ENCODE measurements around the gene TPK1. TPM values are rescaled to one million over a fixed set of nuclear protein-coding genes. Genes with fewer than 3 reads are reported as not detected.

Gene TPK1
- total and polyA plus RNA-seq, 2 of the 4 experiments (the other 2 are of a cell fraction), result 0.38 to 1.8 TPM

DNA sequence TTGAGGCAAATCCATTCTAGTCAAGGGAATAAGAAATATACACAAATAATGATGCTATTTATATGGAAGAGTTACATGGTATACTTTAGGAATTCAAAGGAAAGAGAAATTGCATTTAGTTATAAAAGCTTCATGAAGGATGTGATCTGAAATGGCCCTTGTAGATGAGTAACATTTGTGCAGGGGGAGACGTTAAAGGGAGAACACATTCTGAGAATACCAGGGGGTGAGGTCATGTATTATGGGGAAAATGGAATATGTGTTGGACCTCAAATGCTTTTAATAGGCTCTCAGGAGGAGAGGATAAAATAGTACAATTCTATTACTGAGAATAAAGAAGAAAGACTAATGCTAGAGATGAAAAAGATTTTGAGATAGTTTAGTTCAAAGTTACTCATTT lies 309.9 kb downstream of the TPK1 start:
- ATAC-seq (ENCODE audit: low read depth) (no peak), DNase-seq (no peak)
- no peak overlapping the region for H3K4me2 ChIP-seq (ENCODE audit: low read depth, low read length)
- no peak overlapping the region for H2AK9ac ChIP-seq (replicated peaks; ENCODE audit: low read depth, low read length, poor library complexity)
- H2AK5ac ChIP-seq (ENCODE audit: low read depth, low read length), result no peak overlapping the region
- no peak overlapping the region for H3K9ac ChIP-seq (ENCODE audit: low read depth, low read length)
- H3K36me3 ChIP-seq (ENCODE audit: control insufficient read depth, insufficient read depth, low read length), result no peaks in the 10 kb centered on the region
- no TSS peak for BruUV-seq (replicated peaks)
- H2BK15ac ChIP-seq (ENCODE audit: low read depth, low read length), result no peak overlapping the region
- H3K14ac ChIP-seq (replicated peaks; ENCODE audit: low read depth, low read length), result no peak overlapping the region
- no peaks in the 10 kb centered on the region for H4K20me1 ChIP-seq (ENCODE audit: insufficient read depth, low read length)
- no peak overlapping the region for H3K18ac ChIP-seq (ENCODE audit: low read depth, low read length)
- intact Hi-C loops (cut with micrococcal nuclease) (no loop called here), dilution Hi-C loops (cut with HindIII; ENCODE audit: low sequenced_read_pairs, unreplicated experiment) (no loop called here), in situ Hi-C loops (cut with MboI; ENCODE audit: low sequenced_read_pairs) (no loop called here)
- H3K4ac ChIP-seq (ENCODE audit: low read depth, low read length), result no peak overlapping the region
- no peaks in the 10 kb centered on the region for H3K9me1 ChIP-seq (ENCODE audit: insufficient read depth, low read length)
- no peak overlapping the region for H4K91ac ChIP-seq (ENCODE audit: insufficient read depth, low read depth, low read length)
- H2AFZ ChIP-seq (replicated peaks; ENCODE audit: low read length, poor library complexity), result no peak overlapping the region
- no peak overlapping the region for H2BK20ac ChIP-seq (ENCODE audit: low read depth, low read length)
- H4K5ac ChIP-seq (ENCODE audit: low read depth, low read length), result no peak overlapping the region
- no peaks in the 10 kb centered on the region for H3K79me1 ChIP-seq (ENCODE audit: low read depth in 1 of 2, low read length in 2 of 2)
- no peak overlapping the region for H3K56ac ChIP-seq (ENCODE audit: extremely low read depth, insufficient read depth, low read length)
- WGBS, 2 experiments (ENCODE audit: extremely low coverage in 2 of 2, insufficient read length in 1 of 2), result 33% methylated on average over 1 of the region's 1 CpG; no CpG with 5 or more reads in 1 of the 2 experiments
- no peaks in the 10 kb centered on the region for H3K27me3 ChIP-seq (ENCODE audit: control insufficient read depth, insufficient read depth, low read length)
- no peak overlapping the region for H3K23ac ChIP-seq (ENCODE audit: low read depth, low read length)
- no peak overlapping the region for H3K27ac ChIP-seq (ENCODE audit: insufficient read depth, low read length)
- no peaks in the 10 kb centered on the region for H3K4me1 ChIP-seq (ENCODE audit: control insufficient read depth, insufficient read depth, low read length)
- TF ChIP-seq POLR2A (IDR thresholded peaks at IDR 0.05; ENCODE audit: low read depth, low read length) (no peak), FOS (IDR thresholded peaks at IDR 0.05; ENCODE audit: low read depth, low read length) (no peak), RAD21 (IDR thresholded peaks at IDR 0.05; ENCODE audit: low read length) (no peak), MXI1 (IDR thresholded peaks at IDR 0.05; ENCODE audit: borderline replicate concordance, low read depth, low read length) (no peak), RFX5 (IDR thresholded peaks at IDR 0.05; ENCODE audit: low read depth, low read length) (no peak), USF2 (IDR thresholded peaks at IDR 0.05; ENCODE audit: low read depth, low read length) (no peak), MAFK (IDR thresholded peaks at IDR 0.05; ENCODE audit: low read depth, low read length) (no peak), RCOR1 (IDR thresholded peaks at IDR 0.05; ENCODE audit: insufficient replicate concordance, low read length) (no peak), CHD1 (IDR thresholded peaks at IDR 0.05; ENCODE audit: low read depth, low read length) (no peak), MAZ (IDR thresholded peaks at IDR 0.05; ENCODE audit: borderline replicate concordance, low read depth, low read length) (no peak), NFE2L2 (IDR thresholded peaks at IDR 0.05; ENCODE audit: low read depth, low read length) (no peak), BHLHE40 (IDR thresholded peaks at IDR 0.05; ENCODE audit: low read depth, low read length) (no peak), SMC3 (IDR thresholded peaks at IDR 0.05; ENCODE audit: low read depth, low read length) (no peak), CEBPB (IDR thresholded peaks at IDR 0.05; ENCODE audit: low read depth, low read length) (no peak)
- TF ChIP-seq, protein P1, sequence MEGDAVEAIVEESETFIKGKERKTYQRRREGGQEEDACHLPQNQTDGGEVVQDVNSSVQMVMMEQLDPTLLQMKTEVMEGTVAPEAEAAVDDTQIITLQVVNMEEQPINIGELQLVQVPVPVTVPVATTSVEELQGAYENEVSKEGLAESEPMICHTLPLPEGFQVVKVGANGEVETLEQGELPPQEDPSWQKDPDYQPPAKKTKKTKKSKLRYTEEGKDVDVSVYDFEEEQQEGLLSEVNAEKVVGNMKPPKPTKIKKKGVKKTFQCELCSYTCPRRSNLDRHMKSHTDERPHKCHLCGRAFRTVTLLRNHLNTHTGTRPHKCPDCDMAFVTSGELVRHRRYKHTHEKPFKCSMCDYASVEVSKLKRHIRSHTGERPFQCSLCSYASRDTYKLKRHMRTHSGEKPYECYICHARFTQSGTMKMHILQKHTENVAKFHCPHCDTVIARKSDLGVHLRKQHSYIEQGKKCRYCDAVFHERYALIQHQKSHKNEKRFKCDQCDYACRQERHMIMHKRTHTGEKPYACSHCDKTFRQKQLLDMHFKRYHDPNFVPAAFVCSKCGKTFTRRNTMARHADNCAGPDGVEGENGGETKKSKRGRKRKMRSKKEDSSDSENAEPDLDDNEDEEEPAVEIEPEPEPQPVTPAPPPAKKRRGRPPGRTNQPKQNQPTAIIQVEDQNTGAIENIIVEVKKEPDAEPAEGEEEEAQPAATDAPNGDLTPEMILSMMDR (conservative IDR thresholded peaks at IDR 0.05; ENCODE audit: low read depth, low read length), result no peak
- TF ChIP-seq, protein P2, sequence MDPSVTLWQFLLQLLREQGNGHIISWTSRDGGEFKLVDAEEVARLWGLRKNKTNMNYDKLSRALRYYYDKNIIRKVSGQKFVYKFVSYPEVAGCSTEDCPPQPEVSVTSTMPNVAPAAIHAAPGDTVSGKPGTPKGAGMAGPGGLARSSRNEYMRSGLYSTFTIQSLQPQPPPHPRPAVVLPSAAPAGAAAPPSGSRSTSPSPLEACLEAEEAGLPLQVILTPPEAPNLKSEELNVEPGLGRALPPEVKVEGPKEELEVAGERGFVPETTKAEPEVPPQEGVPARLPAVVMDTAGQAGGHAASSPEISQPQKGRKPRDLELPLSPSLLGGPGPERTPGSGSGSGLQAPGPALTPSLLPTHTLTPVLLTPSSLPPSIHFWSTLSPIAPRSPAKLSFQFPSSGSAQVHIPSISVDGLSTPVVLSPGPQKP (IDR thresholded peaks at IDR 0.05; ENCODE audit: borderline replicate concordance, low read depth, low read length), result no peak
- no peak overlapping the region for H4K8ac ChIP-seq (ENCODE audit: low read depth in 2 of 2, low read length in 2 of 2)
- POLR2A ChIA-PET (ENCODE audit: unreplicated experiment), result no interaction called here
- H2BK120ac ChIP-seq (ENCODE audit: low read depth, low read length), result no peak overlapping the region
- H2BK5ac ChIP-seq (ENCODE audit: low read depth, low read length, poor library complexity, severe bottlenecking), result no peak overlapping the region
- H3K9me3 ChIP-seq (ENCODE audit: control insufficient read depth, insufficient read depth, low read length), result peaks cover 5% of the 10 kb centered on the region
- H3K4me3 ChIP-seq (ENCODE audit: insufficient read depth, low read depth, low read length), result no peak overlapping the region
- CTCF ChIA-PET, result no interaction called here
